NCI-H146 treated with DMSO at 0.1 percent for 48 hours (cell line): Measurements from ENCODE around the gene EIF4G1.
"Not testable (repeated sequence)": the region's sequence is repeated elsewhere in the genome, so short reads cannot be mapped to it uniquely, and the experiment has no call there.

Experiments
- DNase-seq: peaks from one replicate; lab custom pipeline; 2025; ENCODE audit not compliant: unreplicated experiment; lab: John Stamatoyannopoulos, UW

The EIF4G1 gene, protein sequence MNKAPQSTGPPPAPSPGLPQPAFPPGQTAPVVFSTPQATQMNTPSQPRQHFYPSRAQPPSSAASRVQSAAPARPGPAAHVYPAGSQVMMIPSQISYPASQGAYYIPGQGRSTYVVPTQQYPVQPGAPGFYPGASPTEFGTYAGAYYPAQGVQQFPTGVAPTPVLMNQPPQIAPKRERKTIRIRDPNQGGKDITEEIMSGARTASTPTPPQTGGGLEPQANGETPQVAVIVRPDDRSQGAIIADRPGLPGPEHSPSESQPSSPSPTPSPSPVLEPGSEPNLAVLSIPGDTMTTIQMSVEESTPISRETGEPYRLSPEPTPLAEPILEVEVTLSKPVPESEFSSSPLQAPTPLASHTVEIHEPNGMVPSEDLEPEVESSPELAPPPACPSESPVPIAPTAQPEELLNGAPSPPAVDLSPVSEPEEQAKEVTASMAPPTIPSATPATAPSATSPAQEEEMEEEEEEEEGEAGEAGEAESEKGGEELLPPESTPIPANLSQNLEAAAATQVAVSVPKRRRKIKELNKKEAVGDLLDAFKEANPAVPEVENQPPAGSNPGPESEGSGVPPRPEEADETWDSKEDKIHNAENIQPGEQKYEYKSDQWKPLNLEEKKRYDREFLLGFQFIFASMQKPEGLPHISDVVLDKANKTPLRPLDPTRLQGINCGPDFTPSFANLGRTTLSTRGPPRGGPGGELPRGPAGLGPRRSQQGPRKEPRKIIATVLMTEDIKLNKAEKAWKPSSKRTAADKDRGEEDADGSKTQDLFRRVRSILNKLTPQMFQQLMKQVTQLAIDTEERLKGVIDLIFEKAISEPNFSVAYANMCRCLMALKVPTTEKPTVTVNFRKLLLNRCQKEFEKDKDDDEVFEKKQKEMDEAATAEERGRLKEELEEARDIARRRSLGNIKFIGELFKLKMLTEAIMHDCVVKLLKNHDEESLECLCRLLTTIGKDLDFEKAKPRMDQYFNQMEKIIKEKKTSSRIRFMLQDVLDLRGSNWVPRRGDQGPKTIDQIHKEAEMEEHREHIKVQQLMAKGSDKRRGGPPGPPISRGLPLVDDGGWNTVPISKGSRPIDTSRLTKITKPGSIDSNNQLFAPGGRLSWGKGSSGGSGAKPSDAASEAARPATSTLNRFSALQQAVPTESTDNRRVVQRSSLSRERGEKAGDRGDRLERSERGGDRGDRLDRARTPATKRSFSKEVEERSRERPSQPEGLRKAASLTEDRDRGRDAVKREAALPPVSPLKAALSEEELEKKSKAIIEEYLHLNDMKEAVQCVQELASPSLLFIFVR (N-terminal part only)

DNA sequence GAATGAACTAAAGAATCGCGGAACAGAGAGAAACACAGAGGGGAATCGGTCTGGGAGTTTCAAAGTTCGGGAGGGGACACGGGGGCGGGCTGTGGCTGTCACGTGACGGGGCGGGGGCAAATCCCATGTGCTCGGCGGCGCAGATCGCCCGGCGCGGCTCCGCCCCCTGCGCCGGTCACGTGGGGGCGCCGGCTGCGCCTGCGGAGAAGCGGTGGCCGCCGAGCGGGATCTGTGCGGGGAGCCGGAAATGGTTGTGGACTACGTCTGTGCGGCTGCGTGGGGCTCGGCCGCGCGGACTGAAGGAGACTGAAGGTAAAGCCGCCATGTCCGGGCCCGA, at the start of gene EIF4G1:
EIF4G1 (plus strand) TSS at position 244 of the 337 bp plus-strand sequence. CDS start 1,191 bp downstream, outside the sequence.
- DNase-seq, result peak; percentile 96

DNA sequence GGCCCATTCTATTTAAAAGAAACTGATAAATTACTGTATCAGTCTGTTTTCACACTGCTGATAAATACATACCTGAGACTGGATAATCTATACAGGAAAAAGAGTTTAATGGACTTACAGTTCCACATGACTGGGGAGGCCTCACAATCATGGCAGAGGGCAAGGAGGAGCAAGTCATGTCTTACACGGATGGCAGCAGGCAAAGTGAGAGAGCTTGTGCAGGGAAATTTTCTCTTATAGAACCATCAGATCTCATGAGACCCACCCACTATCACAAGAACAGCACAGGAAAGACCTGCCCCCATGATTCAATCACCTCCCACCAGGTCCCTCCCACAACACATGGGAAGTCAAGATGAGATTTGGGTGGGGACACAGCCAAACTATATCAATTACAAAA, 47.2 kb upstream of the EIF4G1 start:
- not testable (repeated sequence) for DNase-seq

DNA sequence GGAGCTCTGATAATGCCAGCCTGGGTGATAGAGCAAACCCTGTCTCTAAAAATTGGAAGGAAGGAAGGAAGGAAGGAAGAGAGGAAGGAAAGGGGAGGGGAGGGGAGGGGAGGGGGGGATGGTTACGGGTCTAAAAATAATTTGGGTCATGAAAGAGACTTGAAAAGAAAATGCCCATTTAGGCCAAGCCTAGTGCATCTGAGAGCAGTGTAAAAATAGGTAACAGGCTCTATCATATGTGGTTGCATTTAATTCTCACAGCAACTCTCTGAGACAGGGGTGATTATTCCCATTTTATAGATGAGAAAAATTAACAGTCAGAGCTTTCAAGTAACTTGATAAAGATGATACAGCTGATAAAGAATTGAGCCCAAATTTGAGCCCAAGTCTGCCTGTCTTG, 42.1 kb upstream of the EIF4G1 start:
- no peak for DNase-seq

- no peak for DNase-seq
Observed at GRCh38 chr3:184275381-184275701, 39.1 kb upstream of the EIF4G1 start.

DNA sequence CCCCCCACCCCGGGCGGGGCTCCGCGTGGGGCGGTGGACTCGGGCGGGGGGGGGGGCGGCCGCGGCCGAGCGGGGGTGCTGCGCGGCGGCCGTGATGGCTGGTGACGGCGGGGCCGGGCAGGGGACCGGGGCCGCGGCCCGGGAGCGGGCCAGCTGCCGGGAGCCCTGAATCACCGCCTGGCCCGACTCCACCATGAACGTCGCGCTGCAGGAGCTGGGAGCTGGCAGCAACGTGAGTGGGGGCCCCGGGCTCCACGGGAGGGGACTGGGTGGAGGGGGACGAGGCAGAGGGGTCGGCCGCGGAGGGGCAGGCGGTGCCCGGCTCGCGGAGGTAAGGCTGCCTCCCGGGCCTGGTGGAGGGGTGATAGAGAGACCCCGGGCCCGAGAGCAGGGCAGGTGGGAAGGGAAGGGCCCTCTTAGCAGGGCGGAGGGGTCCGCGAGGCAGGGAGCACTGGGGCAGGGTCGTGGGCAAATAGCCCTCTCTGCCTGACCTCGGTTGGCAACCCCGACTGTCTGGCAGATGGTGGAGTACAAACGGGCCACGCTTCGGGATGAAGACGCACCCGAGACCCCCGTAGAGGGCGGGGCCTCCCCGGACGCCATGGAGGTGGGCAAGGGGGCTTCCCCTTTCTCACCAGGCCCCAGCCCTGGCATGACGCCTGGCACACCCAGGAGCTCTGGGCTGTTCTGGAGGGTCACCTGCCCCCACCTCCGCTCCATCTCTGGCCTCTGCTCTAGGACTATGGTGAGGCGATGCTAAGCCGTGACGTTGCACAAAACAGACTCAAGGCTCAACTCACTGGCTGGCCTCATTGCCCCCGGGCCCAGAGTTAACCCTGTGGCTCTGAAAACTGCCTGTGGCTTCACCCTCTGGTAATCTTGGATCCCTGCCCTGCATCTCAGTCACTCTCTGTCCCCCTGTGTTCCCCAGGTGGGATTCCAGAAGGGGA, 38.2 kb upstream of the EIF4G1 start, which contains the start of gene ECE2:
ECE2 (plus strand) TSS at position 62 of the 950 bp plus-strand sequence; CDS start at position 194, 132 bp downstream.
- DNase-seq, result no peak

DNA sequence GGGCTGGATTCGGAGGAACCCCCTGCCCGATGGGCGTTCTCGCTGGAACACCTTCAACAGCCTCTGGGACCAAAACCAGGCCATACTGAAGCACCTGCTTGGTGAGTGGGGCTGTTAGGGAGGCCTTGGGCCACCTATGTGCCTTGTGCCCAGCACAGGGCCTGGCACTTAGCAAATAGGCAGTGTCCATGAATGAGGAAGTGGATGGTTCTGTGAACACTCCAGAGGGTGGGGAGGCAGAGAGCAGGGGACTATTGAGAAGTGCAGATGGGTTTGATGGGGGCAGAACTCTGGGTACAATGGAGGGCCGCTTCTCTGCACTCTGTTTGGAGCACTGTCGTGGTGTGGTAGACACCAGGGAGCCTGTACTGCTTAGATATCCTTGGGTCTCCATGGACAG, 37.0 kb upstream of the EIF4G1 start:
- DNase-seq, result no peak

DNA sequence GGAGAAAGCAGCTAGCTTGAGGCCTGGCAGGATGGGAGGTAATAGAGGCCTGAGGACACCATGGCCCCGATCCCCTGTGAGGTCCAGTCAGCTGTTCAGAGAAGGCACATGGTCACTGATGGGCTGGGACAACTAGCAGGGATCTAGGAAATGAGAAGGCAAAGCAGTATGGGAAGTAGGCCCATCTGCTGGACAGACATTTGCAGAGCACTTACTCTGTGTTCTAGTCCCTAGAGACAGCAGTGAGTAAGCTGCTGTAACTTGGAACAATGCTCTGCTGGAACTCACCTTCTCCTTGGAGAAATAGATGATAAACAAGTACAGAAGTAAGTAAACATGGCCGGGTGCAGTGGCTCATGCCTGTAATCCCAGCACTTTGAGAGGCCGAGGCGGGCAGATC, 31.5 kb upstream of the EIF4G1 start:
- DNase-seq, result no peak

DNA sequence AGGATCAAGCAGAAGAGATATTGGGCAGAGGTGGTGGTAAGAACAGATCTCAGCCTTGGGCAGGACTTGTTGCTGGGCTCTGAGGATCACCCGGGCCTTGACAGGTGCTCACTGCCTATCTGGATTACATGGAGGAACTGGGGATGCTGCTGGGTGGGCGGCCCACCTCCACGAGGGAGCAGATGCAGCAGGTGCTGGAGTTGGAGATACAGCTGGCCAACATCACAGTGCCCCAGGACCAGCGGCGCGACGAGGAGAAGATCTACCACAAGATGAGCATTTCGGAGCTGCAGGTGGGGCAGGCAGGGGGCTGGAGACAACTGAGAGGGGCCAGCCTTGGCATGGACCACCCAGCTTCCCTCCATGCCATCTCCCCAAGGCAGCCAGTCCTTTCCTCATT, 30.7 kb upstream of the EIF4G1 start:
- no peak for DNase-seq

- peak; percentile 73 for DNase-seq
Observed at GRCh38 chr3:184284696-184285095, 29.7 kb upstream of the EIF4G1 start.

DNA sequence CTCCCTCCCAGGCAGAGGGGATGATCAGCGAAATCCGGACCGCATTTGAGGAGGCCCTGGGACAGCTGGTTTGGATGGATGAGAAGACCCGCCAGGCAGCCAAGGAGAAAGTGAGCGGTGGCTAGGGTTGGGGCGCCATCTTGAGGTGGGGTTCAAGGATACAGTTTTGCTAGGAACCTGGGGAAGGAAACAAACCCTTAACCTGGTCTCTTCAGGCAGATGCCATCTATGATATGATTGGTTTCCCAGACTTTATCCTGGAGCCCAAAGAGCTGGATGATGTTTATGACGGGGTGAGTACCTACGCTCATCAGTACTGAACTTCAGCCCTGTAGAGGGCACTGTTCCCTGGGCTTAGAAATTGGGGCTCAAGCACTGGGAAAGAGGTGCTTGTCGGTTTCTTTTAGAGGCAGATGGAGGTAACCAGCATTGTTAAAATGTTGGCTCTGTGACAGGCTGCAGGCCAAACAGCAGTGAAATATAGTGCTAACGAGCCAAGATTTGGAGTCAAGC, 24.9 kb upstream of the EIF4G1 start:
- DNase-seq, result peak; percentile 68

- DNase-seq, result no peak
Observed at GRCh38 chr3:184290331-184290730, 24.1 kb upstream of the EIF4G1 start.

GRCh38 chr3:184291044-184291737, 23.2 kb upstream of the EIF4G1 start:
- no peak for DNase-seq

DNA sequence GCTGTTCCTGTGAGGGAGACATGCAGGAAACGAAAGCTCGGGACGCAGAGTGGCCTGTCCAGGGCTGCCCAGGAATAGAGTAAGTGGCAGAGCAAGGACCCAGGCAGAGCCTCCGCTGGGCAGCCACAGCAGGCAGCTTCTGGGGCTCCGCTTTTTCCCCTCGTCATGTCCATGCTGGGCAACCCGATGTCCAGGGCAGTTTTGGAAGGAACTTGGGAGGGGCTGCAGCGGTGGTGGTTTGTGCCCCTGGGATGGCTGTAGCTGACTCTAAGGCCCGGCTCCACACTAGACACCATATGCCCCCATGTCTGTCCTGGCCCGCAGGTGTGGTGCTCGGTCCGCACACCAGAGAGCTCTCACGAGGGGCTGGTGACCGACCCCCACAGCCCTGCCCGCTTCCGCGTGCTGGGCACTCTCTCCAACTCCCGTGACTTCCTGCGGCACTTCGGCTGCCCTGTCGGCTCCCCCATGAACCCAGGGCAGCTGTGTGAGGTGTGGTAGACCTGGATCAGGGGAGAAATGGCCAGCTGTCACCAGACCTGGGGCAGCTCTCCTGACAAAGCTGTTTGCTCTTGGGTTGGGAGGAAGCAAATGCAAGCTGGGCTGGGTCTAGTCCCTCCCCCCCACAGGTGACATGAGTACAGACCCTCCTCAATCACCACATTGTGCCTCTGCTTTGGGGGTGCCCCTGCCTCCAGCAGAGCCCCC, 22.5 kb upstream of the EIF4G1 start:
- no peak for DNase-seq

DNA sequence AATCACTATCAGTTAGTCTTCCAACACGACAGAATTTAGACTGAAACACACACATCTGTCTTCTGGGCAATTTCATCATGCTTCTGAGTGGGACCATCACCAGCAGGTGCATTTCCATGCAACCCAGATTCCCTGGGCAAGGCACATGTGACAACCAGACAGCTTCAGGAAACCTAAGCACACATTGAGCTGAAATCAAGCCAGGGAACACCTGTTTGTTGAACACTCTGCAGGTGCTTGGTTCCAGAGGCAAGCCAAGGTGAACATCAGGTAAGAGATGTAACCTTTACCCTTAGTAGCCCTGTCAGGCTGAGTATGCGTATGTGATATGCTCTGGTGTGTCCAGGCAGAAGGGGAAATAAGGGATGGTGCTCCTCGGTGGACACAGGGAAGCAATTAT, 18.6 kb upstream of the EIF4G1 start:
- no peak for DNase-seq

- no peak for DNase-seq
Observed at GRCh38 chr3:184296616-184297015, 17.8 kb upstream of the EIF4G1 start.

DNA sequence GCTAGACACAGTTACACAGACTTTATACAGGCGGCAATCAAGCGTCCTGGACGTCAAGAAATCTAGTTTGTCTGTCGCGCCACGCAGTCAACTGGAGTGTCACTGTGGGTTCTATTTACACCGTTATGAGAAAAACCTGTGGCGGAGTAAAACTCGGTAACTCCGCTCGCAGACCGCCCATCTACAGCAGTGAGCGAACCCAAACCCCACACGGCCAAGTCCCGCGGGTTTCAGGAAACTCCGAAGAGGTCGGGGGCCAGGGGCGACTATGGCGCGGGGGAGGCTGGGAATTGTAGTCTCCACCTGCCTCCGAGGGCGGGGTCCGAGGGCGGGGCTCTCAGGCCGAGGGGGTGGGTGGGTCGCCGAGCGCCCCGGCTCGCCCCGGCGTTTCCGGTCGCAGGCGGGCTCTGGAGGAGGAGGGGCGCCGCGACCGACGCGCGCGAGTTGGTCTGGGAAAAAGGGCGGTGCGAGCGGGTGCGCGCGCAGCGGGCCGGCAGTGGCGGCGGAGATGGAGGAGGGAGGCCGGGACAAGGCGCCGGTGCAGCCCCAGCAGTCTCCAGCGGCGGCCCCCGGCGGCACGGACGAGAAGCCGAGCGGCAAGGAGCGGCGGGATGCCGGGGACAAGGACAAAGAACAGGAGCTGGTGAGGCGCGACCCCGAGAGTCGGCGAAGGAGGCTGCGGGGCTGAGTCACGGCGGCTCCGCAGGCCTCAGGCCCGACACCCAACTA, 15.5 kb upstream of the EIF4G1 start, which contains the start of gene PSMD2:
PSMD2 (plus strand) TSS at position 483 of the 729 bp plus-strand sequence; CDS start at position 509, 26 bp downstream.
- DNase-seq, result peak; percentile 95

DNA sequence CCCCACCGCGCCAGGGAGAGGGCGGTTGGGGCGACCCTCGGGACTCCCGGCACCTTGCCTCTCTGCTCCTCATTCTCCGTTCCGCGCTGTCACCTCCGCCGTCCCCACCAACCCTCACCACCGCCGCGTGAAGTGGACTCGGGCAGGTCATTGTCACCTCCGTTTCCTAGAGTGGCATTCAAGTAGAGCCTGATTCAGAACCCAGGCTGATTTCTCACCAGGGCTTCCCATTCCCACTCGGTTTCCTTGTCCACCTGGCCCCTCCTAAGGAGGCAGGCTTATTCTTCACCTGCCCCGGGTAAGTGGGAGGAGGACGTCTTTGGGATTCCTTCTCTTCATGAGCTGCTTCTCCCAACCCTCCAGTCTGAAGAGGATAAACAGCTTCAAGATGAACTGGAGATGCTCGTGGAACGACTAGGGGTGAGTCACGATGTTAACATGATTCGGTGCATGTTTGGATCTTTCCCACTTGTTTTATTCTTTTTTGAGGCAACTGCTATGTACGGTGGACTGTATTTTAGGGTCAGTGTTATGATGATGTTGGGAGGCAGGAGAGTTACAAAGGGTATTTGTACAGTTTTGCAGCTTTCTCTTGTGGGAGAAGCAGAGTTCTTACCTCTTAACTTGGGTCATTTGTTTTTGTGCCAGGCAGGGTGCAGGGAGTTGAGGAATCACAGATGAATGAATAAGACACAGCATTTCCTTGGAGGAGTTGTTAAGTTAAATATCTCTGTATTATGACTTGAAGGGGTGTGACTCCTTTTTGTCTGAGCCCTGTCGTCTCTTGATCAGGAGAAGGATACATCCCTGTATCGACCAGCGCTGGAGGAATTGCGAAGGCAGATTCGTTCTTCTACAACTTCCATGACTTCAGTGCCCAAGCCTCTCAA, 14.7 kb upstream of the EIF4G1 start:
- peak; percentile 37 for DNase-seq
